ENCODE data around the gene CFAP141.
"Not testable (repeated sequence)": the region's sequence is repeated elsewhere in the genome, so short reads cannot be mapped to it uniquely, and the experiment has no call there.

CFAP141 gene

GRCh38 chr1:154207262-154207661, 1.1 kb upstream of the CFAP141 start:
- no peak for ATAC-seq

GRCh38 chr1:154205778-154206177, 355 bp downstream of the CFAP141 start:
- ATAC-seq, result not testable (repeated sequence)

- no peak for ATAC-seq
Observed at GRCh38 chr1:154199563-154199879, 6.6 kb downstream of the CFAP141 start.

- peak in 1 of 2 donors; percentile 72 for ATAC-seq
Observed at GRCh38 chr1:154198756-154199562, 7.2 kb downstream of the CFAP141 start.

- ATAC-seq, result no peak
Observed at GRCh38 chr1:154193821-154194220, 12.3 kb downstream of the CFAP141 start.

- no peak for ATAC-seq
Observed at GRCh38 chr1:154192476-154192875, 13.7 kb downstream of the CFAP141 start.

GRCh38 chr1:154191990-154192461, 14.1 kb downstream of the CFAP141 start, which contains the start of gene TPM3:
Gene TPM3 (minus strand): TSS chr1:154192100. CDS start chr1:154192018, 82 bp downstream.
- no peak for ATAC-seq

GRCh38 chr1:154190550-154190949, 15.6 kb downstream of the CFAP141 start:
- ATAC-seq, result no peak

GRCh38 chr1:154186852-154187501, 19.2 kb downstream of the CFAP141 start:
- no peak for ATAC-seq

GRCh38 chr1:154186177-154186576, 20.0 kb downstream of the CFAP141 start:
- peak in 1 of 2 donors; percentile 5 for ATAC-seq

GRCh38 chr1:154183046-154183915, 22.9 kb downstream of the CFAP141 start:
- peak; percentile 88 to 90 for ATAC-seq

- ATAC-seq, result peak; percentile 65 to 66
Observed at GRCh38 chr1:154182344-154183045, 23.6 kb downstream of the CFAP141 start.

- ATAC-seq, result no peak
Observed at GRCh38 chr1:154181944-154182343, 24.2 kb downstream of the CFAP141 start.

- ATAC-seq, result no peak
Observed at GRCh38 chr1:154179946-154180687, 26.0 kb downstream of the CFAP141 start.

- no peak for ATAC-seq
Observed at GRCh38 chr1:154178911-154179811, 27.0 kb downstream of the CFAP141 start.

- ATAC-seq, result no peak
Observed at GRCh38 chr1:154178013-154178412, 28.1 kb downstream of the CFAP141 start.

- no peak for ATAC-seq
Observed at GRCh38 chr1:154176337-154176736, 29.8 kb downstream of the CFAP141 start.

GRCh38 chr1:154174654-154175053, 31.5 kb downstream of the CFAP141 start:
- no peak for ATAC-seq

GRCh38 chr1:154171880-154172279, 34.3 kb downstream of the CFAP141 start:
- ATAC-seq, result no peak

GRCh38 chr1:154171223-154171583, 34.9 kb downstream of the CFAP141 start:
- peak; percentile 4 to 5 for ATAC-seq
